AG04450 (cell line): ENCODE results near the gene MAML1. TPM values are rescaled to one million over a fixed set of nuclear protein-coding genes. Genes with fewer than 3 reads are reported as not detected.

Experiments
- CTCF ChIA-PET: fragments of 300-600, 350-600 bp; formaldehyde crosslinking; extraction: SDS; loops from one replicate; lab custom pipeline; 2022; ENCODE audit warnings: antibody characterized with exemption, inconsistent platforms; lab: Charles Lee
- POLR2A ChIA-PET: fragments of 350-600 bp; formaldehyde crosslinking; extraction: SDS; loops from one replicate; lab custom pipeline; 2021; ENCODE audit warnings: antibody characterized with exemption, inconsistent platforms; lab: Yijun Ruan, JAX
- DNase-seq: peaks from one replicate; pipeline ENCODE4 v3.0.0-alpha.2; 2011; ENCODE audit warnings: low read depth, low spot score
- H3K27ac ChIP-seq: one replicate; pipeline ENCODE4 v1.5.1; 2012; ENCODE audit warnings: low read depth, low read length, control low read depth
- H3K27me3 ChIP-seq: one replicate; pipeline ENCODE4 v1.6.0; 2012; ENCODE audit warnings: low read length; ENCODE audit not compliant: control insufficient read depth, insufficient read depth
- H3K4me3 ChIP-seq: 2 replicates; pipeline ENCODE4 v1.5.1; 2011; ENCODE audit warnings: mild to moderate bottlenecking, low read depth, low read length, control low read depth
- H3K9me3 ChIP-seq: 2 replicates; pipeline ENCODE4 v1.5.1; 2012; ENCODE audit warnings: low read length; ENCODE audit not compliant: control insufficient read depth, insufficient read depth
- CTCF ChIP-seq: IDR thresholded peaks from 2 replicates; pipeline ENCODE4 v1.5.1; 2011; ENCODE audit warnings: low read depth, low read length, control low read depth, inconsistent platforms
- polyA plus RNA-seq: library from polyadenylated mRNA; depleted of rRNA; stranded (reverse); fragments of >200 nt; gene quantifications from 2 replicates; pipeline ENCODE4 v1.2.3, GENCODE V29; 2011

Gene MAML1
- polyA plus RNA-seq, 1 experiment: 4.9 TPM

- Histone ChIP-seq H3K4me3 (no peak overlapping the region), H3K27ac (peak overlapping the region; percentile 55), H3K9me3 (no peaks in the 10 kb centered on the region; the same call in 1 of the 2 replicates), H3K27me3 (no peaks in the 10 kb centered on the region)
- no peak for DNase-seq
- no peak for TF ChIP-seq CTCF
- ChIA-PET CTCF (interaction anchor here (0.5 to 1.4 kb wide), 2 partner anchors 28 to 29 kb away, joined by 3 to 5 read pairs; no protein-coding TSS in a partner anchor), POLR2A (interaction anchor here (0.7 kb wide), 1 partner anchor 37 kb away, joined by 8 read pairs; no protein-coding TSS in a partner anchor)
Observed at GRCh38 chr5:179766726-179767455, 34.3 kb downstream of the MAML1 start.

- H3K4me3 ChIP-seq: no peak overlapping the region
- H3K9me3 ChIP-seq: no peaks in the 10 kb centered on the region; the same call in 1 of the 2 replicates
- ChIA-PET CTCF (interaction anchor here (1.4 kb wide), 1 partner anchor 28 kb away, joined by 5 read pairs; no protein-coding TSS in a partner anchor), POLR2A (no interaction called here)
- no peaks in the 10 kb centered on the region for H3K27me3 ChIP-seq
- no peak for TF ChIP-seq CTCF
- no peak for DNase-seq
- H3K27ac ChIP-seq: no peak overlapping the region
Observed at GRCh38 chr5:179767496-179768100, 35.0 kb downstream of the MAML1 start.

- Histone ChIP-seq H3K27ac (no peak overlapping the region), H3K4me3 (no peak overlapping the region), H3K27me3 (no peaks in the 10 kb centered on the region), H3K9me3 (no peaks in the 10 kb centered on the region; the same call in 1 of the 2 replicates)
- ChIA-PET CTCF (interaction anchor here (0.6 to 1.4 kb wide), 3 partner anchors 17 to 37 kb away, joined by 4 to 5 read pairs (median 5); no protein-coding TSS in a partner anchor), POLR2A (interaction anchor here (0.7 kb wide), 1 partner anchor 9 kb away, joined by 3 read pairs; no protein-coding TSS in a partner anchor)
- DNase-seq: no peak
- TF ChIP-seq CTCF: no peak
Observed at GRCh38 chr5:179768326-179769085, 35.9 kb downstream of the MAML1 start.

- no peak overlapping the region for H3K4me3 ChIP-seq
- TF ChIP-seq CTCF: no peak
- CTCF ChIA-PET: interaction anchor here (0.6 kb wide), 2 partner anchors 28 to 37 kb away, joined by 3 to 5 read pairs; no protein-coding TSS in a partner anchor
- no peaks in the 10 kb centered on the region for H3K27me3 ChIP-seq
- no peak for DNase-seq
- H3K9me3 ChIP-seq: no peaks in the 10 kb centered on the region; the same call in 1 of the 2 replicates
- POLR2A ChIA-PET: interaction anchor here (0.7 kb wide), 2 partner anchors 10 to 25 kb away, joined by 3 read pairs; no protein-coding TSS in a partner anchor
- no peak overlapping the region for H3K27ac ChIP-seq
Observed at GRCh38 chr5:179769271-179769670, 36.6 kb downstream of the MAML1 start.
